ENCODE results near the gene HNRNPA2B1.
"Not testable (repeated sequence)": the region's sequence is repeated elsewhere in the genome, so short reads cannot be mapped to it uniquely, and the experiment has no call there.

Gene HNRNPA2B1

GRCh38 chr7:26166684-26167266 is 33.8 kb downstream of the HNRNPA2B1 start:
- DNase-seq (ENCODE audit: low read depth in 1 of 2, low spot score in 1 of 2), result no peak

GRCh38 chr7:26165950-26166683 is 34.4 kb downstream of the HNRNPA2B1 start:
- DNase-seq (ENCODE audit: low read depth in 1 of 2, low spot score in 1 of 2), result no peak

GRCh38 chr7:26163804-26164203 is 36.7 kb downstream of the HNRNPA2B1 start:
- not testable (repeated sequence) for DNase-seq (ENCODE audit: low read depth in 1 of 2, low spot score in 1 of 2)

GRCh38 chr7:26162431-26162830 is 38.1 kb downstream of the HNRNPA2B1 start:
- DNase-seq (ENCODE audit: low read depth in 1 of 2, low spot score in 1 of 2), result no peak

- DNase-seq (ENCODE audit: low read depth in 1 of 2, low spot score in 1 of 2), result no peak
Measured at GRCh38 chr7:26160896-26161295, 39.6 kb downstream of the HNRNPA2B1 start.

DNA sequence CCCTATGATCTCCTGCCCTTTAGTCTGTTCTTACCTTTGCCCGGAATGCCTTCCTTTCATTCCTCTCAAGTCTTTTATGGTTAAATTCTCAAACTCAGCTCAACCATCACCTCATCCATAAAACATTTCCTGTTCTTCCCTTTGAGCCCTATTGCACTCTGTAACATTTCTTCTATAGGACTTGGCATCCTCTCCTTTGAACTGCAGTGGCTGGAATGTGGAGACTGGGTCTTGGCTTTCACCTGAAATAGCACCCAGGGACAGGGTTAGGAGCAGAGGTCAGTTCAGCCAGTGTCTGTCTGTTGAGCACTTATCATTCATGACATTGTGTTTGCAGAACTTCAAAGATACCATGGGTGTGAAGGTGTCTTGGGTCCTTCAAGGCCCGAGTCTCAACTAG is 41.3 kb downstream of the HNRNPA2B1 start:
- no peak for DNase-seq (ENCODE audit: low read depth in 1 of 2, low spot score in 1 of 2)

GRCh38 chr7:26157520-26158105 is 42.9 kb downstream of the HNRNPA2B1 start:
- DNase-seq (ENCODE audit: low read depth in 1 of 2, low spot score in 1 of 2), result no peak

DNA sequence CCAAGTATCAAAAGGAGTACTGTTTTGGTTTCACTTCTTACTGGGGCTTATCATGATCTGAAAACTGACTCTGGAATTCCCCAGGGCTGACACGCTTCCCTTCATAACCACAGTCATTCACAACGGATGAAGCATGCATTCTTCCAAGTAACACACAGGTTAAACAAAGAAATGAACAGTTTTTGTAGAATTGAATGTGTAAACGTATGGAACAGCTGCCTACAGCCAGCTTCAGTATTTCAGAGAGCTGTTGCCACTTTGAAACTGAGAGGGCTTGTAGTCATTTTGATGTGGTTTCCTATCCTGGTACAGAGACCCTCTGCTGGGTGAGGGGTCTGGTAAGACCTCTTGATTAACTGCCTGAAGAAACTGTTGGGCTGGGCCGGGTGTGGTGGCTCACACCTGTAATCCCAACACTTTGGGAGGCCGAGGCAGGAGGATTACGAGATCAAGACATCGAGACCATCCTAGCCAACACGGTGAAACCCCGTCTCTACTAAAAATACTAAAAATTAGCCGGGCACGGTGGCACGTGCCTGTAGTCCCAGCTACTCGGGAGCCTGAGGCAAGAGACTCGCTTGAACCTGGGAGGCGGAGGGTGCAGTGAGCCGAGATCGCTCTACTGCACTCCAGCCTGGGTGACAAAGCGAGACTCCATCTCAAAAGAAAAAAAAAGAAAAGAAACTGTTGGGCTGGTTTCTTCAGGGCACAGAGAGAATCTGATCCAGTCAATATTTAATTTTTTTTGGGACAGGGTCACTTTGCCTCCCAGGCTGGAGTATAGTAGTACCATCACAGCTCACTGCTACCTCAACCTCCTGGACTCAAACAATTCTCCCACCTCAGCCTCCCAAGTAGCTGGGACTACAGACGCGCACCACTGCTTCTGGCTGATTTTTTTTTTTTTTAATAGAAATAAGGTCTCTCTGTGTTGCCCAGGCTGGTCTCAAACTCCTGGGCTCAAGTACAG is 43.8 kb downstream of the HNRNPA2B1 start:
- peak in 1 of 2 donors; percentile 38 for DNase-seq (ENCODE audit: low read depth in 1 of 2, low spot score in 1 of 2)

- no peak for DNase-seq (ENCODE audit: low read depth in 1 of 2, low spot score in 1 of 2)
Measured at GRCh38 chr7:26155531-26156375, 44.8 kb downstream of the HNRNPA2B1 start.

DNA sequence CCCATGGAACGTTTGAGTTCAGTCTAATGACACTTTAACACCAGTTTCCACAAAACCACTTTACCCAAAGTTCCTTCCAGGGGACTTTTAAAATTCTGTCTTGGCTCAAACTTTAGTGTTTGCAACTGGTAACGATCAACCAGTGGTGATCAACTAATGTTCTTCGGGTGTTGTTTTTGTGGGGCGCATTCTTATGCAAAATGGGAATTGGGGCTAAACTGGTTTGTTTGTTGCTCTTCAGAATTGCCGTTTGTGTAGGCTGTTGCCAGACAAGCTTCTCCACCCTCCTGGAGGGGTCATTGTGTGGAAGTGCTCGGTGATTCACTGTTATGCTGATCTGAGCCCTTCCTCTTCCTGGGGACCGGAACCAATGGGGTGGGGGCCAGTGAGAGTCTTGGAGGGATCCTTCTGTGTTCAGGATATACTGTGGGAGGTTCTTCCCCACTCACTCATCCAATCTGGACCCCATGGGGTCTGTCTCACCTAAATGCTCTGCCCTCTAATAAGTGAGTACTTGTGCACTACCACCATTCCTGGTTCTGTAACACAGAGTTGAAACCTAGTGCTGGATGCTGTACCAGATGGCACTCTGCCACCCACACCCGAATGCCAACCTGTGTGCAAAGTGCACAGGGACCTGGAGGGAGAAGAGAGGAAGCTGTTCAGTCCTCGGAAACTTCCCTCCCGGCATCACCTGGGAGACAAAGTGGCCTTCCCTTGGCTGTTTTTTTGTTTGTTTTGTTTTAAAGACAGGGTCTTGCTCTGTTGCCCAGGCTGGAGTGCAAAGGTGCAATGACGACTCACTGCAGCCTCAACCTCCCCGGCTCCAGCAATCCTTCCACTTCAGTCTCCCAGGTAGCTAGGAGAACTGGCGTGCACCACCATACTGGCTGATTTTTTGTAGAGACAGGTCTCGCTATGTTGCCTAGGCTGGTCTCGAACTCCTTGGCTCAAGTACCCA is 46.4 kb downstream of the HNRNPA2B1 start:
- DNase-seq (ENCODE audit: low read depth in 1 of 2, low spot score in 1 of 2), result no peak

DNA sequence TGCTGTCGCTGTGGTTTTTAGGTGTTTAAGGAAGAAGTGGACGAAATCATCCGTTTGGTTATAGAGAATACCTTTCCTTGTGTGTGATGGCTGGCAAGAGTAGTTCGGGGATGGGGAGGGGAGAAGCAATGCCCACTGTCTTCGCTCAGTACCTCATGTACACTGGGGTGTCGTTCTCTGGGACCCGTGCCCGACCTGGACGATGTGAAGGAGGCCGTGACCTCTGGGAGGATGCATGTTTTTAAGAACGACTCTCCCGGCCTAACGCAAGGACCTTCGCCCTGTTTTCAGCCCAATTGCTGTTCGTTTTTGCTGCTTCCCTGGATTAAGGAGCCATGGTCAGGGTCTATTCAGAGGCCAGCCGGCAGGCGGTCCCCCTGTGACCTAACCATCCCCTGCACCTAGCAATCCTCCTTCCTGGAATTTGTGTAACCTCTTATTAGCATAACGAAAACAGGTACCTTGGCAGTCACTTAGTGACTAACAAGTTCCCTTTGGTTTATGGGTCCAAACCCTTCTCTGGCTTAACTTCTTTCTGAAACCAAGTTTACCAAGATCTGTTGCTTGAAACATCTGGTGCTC is 47.2 kb downstream of the HNRNPA2B1 start:
- no peak for DNase-seq (ENCODE audit: low read depth in 1 of 2, low spot score in 1 of 2)

GRCh38 chr7:26152782-26153240 is 47.7 kb downstream of the HNRNPA2B1 start:
- DNase-seq (ENCODE audit: low read depth in 1 of 2, low spot score in 1 of 2), result peak in 1 of 2 donors; percentile 13

- DNase-seq (ENCODE audit: low read depth in 1 of 2, low spot score in 1 of 2), result peak; percentile 58 to 77
Measured at GRCh38 chr7:26151953-26152781, 48.4 kb downstream of the HNRNPA2B1 start, which contains the start of gene NFE2L3. NFE2L3 (plus strand) TSS chr7:26152198; CDS start chr7:26152499, 301 bp downstream.

DNA sequence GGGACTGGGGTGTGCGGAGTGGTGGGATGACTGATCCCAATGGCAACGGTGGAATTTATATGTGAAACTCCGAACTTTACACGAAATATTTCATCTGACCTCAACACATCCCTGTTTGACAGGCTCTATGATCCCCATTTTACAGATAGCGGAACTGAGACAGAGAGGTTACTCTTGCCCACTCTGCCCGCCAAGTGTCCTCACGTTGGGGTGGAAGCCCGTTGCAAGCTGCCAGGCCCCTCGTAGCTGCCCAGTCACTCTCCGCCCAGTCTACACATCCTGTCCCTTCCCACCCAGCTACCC is 48.9 kb downstream of the HNRNPA2B1 start:
- no peak for DNase-seq (ENCODE audit: low read depth in 1 of 2, low spot score in 1 of 2)

DNA sequence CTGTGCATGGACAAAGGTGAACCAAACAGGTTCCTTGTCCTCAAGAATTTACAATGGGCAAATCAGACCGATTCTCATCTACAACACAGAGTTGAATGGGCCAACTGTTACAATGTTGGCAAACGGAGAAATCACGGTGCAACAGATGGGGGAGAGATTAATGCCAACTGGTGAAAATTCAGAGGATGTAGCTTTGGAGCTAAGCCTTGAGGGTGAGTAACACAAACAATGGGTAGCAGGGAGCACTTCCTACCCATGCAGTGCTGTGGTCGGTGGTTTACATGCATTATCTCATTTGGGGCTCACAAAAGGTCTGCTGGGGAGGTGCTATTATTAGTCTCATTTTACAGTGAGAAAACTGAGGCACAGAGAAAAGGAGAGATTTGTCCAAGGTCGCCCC is 49.5 kb downstream of the HNRNPA2B1 start:
- DNase-seq (ENCODE audit: low read depth in 1 of 2, low spot score in 1 of 2), result no peak

DNA sequence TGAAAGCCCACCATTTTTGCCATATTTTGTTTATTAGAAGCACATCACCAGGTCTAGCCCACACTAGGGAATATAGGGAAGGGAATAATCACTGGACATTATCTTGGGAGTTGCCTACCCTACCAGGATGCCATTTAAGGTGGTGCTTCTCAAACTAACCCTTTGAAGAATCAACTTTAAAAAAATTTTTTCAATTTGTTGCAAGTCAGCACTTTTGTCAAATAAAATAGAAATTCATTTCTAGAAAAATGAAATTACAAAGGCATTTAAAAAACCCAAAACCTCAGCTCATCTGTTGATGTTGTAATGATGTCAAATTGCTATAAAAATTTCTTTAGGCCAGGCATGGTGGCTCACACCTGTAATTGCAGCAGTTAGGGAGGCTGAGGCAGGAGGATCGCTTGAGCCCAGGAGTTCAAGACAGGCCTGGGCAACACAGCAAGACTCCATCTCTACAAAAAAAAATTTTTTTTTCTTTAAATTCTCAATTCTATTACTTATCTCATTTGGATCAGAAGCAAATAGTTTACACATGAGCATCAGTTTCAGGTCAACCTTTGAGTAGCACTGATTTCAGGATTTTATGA is 51.1 kb downstream of the HNRNPA2B1 start:
- no peak for DNase-seq (ENCODE audit: low read depth in 1 of 2, low spot score in 1 of 2)

- DNase-seq (ENCODE audit: low read depth in 1 of 2, low spot score in 1 of 2), result not testable (repeated sequence)
Measured at GRCh38 chr7:26148307-26148700, 52.2 kb downstream of the HNRNPA2B1 start.

All from activated T-helper 1 cell treated with anti-CD3 and anti-CD28 coated beads, Interleukin-2, amount 50 U/mL, for 16 hours (primary cell).